ENCODE data around the gene IQCM.

IQCM gene

DNA sequence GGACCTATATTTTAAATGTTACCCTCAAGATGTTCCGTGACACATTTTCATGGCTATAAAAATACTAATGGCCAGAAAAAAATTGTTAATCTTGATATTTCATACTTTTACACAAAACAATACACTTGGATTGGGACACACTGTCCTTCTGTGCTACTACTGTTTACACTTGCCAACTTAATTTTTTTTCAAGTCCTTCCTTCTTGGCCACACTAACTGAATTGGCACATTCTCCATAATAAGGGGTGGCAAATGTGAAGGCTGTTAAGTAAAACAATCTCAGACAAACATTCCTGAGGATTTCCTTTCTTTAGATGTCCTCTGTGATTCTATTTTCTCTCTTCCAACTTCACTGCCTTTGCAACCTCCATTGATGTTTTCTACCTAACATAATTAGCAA is 225.8 kb downstream of the IQCM start:
- TF ChIP-seq CTCF (IDR thresholded peaks at IDR 0.05; ENCODE audit: insufficient read depth, low read length, poor library complexity, severe bottlenecking) = no peak
- Histone ChIP-seq H3K4me3 (replicated peaks; ENCODE audit: low read depth, low read length) (no peak overlapping the region), H3K36me3 (ENCODE audit: control insufficient read depth, insufficient read depth, low read length) (no peaks in the 10 kb centered on the region), H3K27me3 (replicated peaks; ENCODE audit: control insufficient read depth, insufficient read depth, low read length) (no peaks in the 10 kb centered on the region)
- no peak for DNase-seq (ENCODE audit: extremely low read depth, insufficient read length)

- no peak overlapping the region for H3K4me3 ChIP-seq (replicated peaks; ENCODE audit: low read depth, low read length)
- H3K27me3 ChIP-seq (replicated peaks; ENCODE audit: control insufficient read depth, insufficient read depth, low read length) = no peaks in the 10 kb centered on the region
- no peaks in the 10 kb centered on the region for H3K36me3 ChIP-seq (ENCODE audit: control insufficient read depth, insufficient read depth, low read length)
- no peak for TF ChIP-seq CTCF (IDR thresholded peaks at IDR 0.05; ENCODE audit: insufficient read depth, low read length, poor library complexity, severe bottlenecking)
- DNase-seq (ENCODE audit: extremely low read depth, insufficient read length) = no peak
Observed at GRCh38 chr4:149584722-149585121, 230.9 kb downstream of the IQCM start.

DNA sequence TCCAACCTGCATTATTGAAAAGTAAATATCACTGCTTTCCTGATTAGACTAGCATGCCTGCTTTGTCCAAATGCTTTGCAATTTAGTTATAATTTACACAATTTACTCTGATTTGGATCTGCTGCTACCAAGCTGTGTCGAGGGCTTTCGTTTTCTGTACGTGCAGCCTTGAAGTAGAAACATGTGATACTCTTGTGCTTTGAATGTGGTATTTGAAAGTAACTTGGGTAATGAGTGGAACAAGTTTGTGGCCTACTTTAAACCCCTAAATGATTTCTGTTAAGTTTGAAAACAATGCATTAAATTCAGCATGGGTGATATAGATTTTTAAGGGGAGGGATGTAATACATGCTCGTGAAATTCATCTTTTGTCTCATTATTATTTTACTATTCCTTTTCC is 240.7 kb downstream of the IQCM start:
- no peak for DNase-seq (ENCODE audit: extremely low read depth, insufficient read length)
- no peak overlapping the region for H3K4me3 ChIP-seq (replicated peaks; ENCODE audit: low read depth, low read length)
- TF ChIP-seq CTCF (IDR thresholded peaks at IDR 0.05; ENCODE audit: insufficient read depth, low read length, poor library complexity, severe bottlenecking) = no peak
- H3K27me3 ChIP-seq (replicated peaks; ENCODE audit: control insufficient read depth, insufficient read depth, low read length) = no peaks in the 10 kb centered on the region
- H3K36me3 ChIP-seq (ENCODE audit: control insufficient read depth, insufficient read depth, low read length) = no peaks in the 10 kb centered on the region

DNA sequence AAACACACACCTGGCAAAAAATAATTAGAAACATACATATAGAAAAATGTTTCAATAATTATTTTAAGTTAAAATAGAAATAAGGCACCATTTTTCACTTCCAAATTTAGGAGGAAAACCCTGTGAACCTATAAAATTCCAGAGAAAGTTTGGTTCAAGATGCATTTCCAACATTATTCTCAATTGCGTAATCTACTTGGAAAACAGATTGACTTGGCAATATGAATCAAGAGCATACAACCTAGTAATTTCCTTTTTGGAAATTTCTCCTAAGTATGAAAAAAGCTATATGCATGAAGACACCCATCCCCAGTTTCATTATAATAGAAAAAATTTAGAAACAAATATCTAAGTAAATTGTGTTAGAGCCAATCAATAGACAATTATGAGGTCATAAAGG is 242.9 kb downstream of the IQCM start:
- Histone ChIP-seq H3K4me3 (replicated peaks; ENCODE audit: low read depth, low read length) (no peak overlapping the region), H3K27me3 (replicated peaks; ENCODE audit: control insufficient read depth, insufficient read depth, low read length) (no peaks in the 10 kb centered on the region), H3K36me3 (ENCODE audit: control insufficient read depth, insufficient read depth, low read length) (no peaks in the 10 kb centered on the region)
- TF ChIP-seq CTCF (IDR thresholded peaks at IDR 0.05; ENCODE audit: insufficient read depth, low read length, poor library complexity, severe bottlenecking) = no peak
- DNase-seq (ENCODE audit: extremely low read depth, insufficient read length) = no peak

- Histone ChIP-seq H3K4me3 (replicated peaks; ENCODE audit: low read depth, low read length) (no peak overlapping the region), H3K36me3 (ENCODE audit: control insufficient read depth, insufficient read depth, low read length) (no peaks in the 10 kb centered on the region), H3K27me3 (replicated peaks; ENCODE audit: control insufficient read depth, insufficient read depth, low read length) (no peaks in the 10 kb centered on the region)
- TF ChIP-seq CTCF (IDR thresholded peaks at IDR 0.05; ENCODE audit: insufficient read depth, low read length, poor library complexity, severe bottlenecking) = no peak
- no peak for DNase-seq (ENCODE audit: extremely low read depth, insufficient read length)
Observed at GRCh38 chr4:149555799-149556198, 259.8 kb downstream of the IQCM start.

- TF ChIP-seq CTCF (IDR thresholded peaks at IDR 0.05; ENCODE audit: insufficient read depth, low read length, poor library complexity, severe bottlenecking) = no peak
- DNase-seq (ENCODE audit: extremely low read depth, insufficient read length) = no peak
- Histone ChIP-seq H3K36me3 (ENCODE audit: control insufficient read depth, insufficient read depth, low read length) (no peaks in the 10 kb centered on the region), H3K27me3 (replicated peaks; ENCODE audit: control insufficient read depth, insufficient read depth, low read length) (no peaks in the 10 kb centered on the region), H3K4me3 (replicated peaks; ENCODE audit: low read depth, low read length) (no peak overlapping the region)
Observed at GRCh38 chr4:149555146-149555545, 260.5 kb downstream of the IQCM start.
